ENCODE results near the gene ABCA7. TPM values are rescaled to one million over a fixed set of nuclear protein-coding genes. Genes with fewer than 3 reads are reported as not detected.

Gene ABCA7
- total and polyA plus RNA-seq, 2 of the 13 experiments (the other 11 are each of a cell fraction or from before 2014, with no cell fraction given): 4.4 to 32.4 TPM

DNA sequence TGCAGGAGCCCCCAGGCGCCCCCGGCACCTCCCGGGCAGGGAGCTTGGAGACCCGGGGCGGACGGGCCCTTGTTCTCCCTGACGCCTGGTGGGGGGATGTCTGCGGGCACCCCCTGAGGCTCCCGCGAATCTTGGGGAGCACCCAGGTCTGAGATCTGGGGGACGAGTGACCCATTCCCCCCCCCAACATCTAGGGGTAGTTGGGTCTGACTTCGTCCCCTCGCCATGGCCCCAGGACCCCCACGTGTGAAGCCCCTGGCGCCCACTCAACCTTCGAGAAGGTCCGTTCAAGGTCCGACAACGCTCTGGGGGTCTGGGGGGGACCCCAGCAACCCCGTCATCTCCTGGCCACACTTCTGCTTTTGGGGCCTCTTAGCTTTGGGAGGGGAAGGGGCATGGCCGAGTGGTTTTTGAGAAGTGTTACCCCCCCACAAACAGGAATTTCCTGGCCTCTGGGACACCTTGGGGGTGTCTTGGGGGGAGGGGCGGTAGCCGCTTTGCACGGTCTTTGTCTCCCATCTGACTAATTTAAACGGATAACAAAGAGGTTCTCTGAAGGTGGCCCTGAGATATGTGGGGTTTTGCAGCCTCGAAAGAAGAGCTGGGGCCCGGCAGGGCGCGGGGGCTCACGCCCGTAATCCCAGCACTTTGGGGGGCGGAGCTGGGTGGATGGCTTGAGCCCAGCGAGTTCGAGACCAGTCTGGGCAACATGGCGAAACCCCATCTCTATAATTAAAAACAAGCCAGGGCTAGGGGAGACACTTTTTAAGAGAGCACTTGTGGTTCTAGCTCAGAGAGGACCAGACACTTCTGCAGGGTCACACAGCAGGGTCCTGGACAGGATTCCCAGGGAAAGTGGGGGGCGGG is 12.9 kb upstream of the ABCA7 start (continued):
- TF ChIP-seq KDM5B (CRISPR knock-in tag; IDR thresholded peaks at IDR 0.05; ENCODE audit: borderline replicate concordance) (no peak), SIN3B (IDR thresholded peaks at IDR 0.05; ENCODE audit: low read length) (no peak), NFYB (CRISPR knock-in tag; IDR thresholded peaks at IDR 0.05) (no peak), NCOA5 (CRISPR knock-in tag; IDR thresholded peaks at IDR 0.05) (no peak), ZNF501 (CRISPR knock-in tag; IDR thresholded peaks at IDR 0.05) (no peak), MTF1 (CRISPR knock-in tag; IDR thresholded peaks at IDR 0.05) (no peak), MED8 (CRISPR knock-in tag; IDR thresholded peaks at IDR 0.05; ENCODE audit: insufficient replicate concordance) (peak; percentile 56), HMG20B (CRISPR knock-in tag; conservative IDR thresholded peaks at IDR 0.05) (0 out of 2 replicates have a peak, but pooled peaks have one; percentile 17), ZFP1 (CRISPR knock-in tag; IDR thresholded peaks at IDR 0.05) (no peak), ZBTB7B (CRISPR knock-in tag; IDR thresholded peaks at IDR 0.05) (peak; percentile 42; the same call in 1 of the 2 replicates), HNRNPLL (IDR thresholded peaks at IDR 0.05; ENCODE audit: low read depth, low read length, poor library complexity, severe bottlenecking) (peak; percentile 29), ZNF543 (CRISPR knock-in tag; IDR thresholded peaks at IDR 0.05) (no peak), ZNF773 (CRISPR knock-in tag; IDR thresholded peaks at IDR 0.05; ENCODE audit: borderline replicate concordance) (no peak), KAT2B (IDR thresholded peaks at IDR 0.05; ENCODE audit: borderline replicate concordance, low read depth, low read length) (no peak), GATAD2A (CRISPR knock-in tag; IDR thresholded peaks at IDR 0.05) (no peak), ZNF782 (CRISPR knock-in tag; IDR thresholded peaks at IDR 0.05; ENCODE audit: borderline replicate concordance) (no peak), ZNF17 (CRISPR knock-in tag; IDR thresholded peaks at IDR 0.05) (no peak), TGIF2 (CRISPR knock-in tag; IDR thresholded peaks at IDR 0.05) (no peak), KDM6A (CRISPR knock-in tag; IDR thresholded peaks at IDR 0.05; ENCODE audit: low read depth) (no peak), ZNF550 (CRISPR knock-in tag; IDR thresholded peaks at IDR 0.05; ENCODE audit: borderline replicate concordance) (no peak), ZSCAN22 (CRISPR knock-in tag; IDR thresholded peaks at IDR 0.05) (no peak), ZNF431 (CRISPR knock-in tag; IDR thresholded peaks at IDR 0.05; ENCODE audit: borderline replicate concordance, low read depth) (no peak), ZNF496 (CRISPR knock-in tag; IDR thresholded peaks at IDR 0.05; ENCODE audit: insufficient replicate concordance) (no peak), ZNF619 (CRISPR knock-in tag; IDR thresholded peaks at IDR 0.05) (no peak), ZNF615 (CRISPR knock-in tag; IDR thresholded peaks at IDR 0.05; ENCODE audit: borderline replicate concordance) (no peak), TCF12 (IDR thresholded peaks at IDR 0.05) (no peak), TCF12 (CRISPR knock-in tag; IDR thresholded peaks at IDR 0.05) (no peak)
- TF ChIP-seq, protein P1, sequence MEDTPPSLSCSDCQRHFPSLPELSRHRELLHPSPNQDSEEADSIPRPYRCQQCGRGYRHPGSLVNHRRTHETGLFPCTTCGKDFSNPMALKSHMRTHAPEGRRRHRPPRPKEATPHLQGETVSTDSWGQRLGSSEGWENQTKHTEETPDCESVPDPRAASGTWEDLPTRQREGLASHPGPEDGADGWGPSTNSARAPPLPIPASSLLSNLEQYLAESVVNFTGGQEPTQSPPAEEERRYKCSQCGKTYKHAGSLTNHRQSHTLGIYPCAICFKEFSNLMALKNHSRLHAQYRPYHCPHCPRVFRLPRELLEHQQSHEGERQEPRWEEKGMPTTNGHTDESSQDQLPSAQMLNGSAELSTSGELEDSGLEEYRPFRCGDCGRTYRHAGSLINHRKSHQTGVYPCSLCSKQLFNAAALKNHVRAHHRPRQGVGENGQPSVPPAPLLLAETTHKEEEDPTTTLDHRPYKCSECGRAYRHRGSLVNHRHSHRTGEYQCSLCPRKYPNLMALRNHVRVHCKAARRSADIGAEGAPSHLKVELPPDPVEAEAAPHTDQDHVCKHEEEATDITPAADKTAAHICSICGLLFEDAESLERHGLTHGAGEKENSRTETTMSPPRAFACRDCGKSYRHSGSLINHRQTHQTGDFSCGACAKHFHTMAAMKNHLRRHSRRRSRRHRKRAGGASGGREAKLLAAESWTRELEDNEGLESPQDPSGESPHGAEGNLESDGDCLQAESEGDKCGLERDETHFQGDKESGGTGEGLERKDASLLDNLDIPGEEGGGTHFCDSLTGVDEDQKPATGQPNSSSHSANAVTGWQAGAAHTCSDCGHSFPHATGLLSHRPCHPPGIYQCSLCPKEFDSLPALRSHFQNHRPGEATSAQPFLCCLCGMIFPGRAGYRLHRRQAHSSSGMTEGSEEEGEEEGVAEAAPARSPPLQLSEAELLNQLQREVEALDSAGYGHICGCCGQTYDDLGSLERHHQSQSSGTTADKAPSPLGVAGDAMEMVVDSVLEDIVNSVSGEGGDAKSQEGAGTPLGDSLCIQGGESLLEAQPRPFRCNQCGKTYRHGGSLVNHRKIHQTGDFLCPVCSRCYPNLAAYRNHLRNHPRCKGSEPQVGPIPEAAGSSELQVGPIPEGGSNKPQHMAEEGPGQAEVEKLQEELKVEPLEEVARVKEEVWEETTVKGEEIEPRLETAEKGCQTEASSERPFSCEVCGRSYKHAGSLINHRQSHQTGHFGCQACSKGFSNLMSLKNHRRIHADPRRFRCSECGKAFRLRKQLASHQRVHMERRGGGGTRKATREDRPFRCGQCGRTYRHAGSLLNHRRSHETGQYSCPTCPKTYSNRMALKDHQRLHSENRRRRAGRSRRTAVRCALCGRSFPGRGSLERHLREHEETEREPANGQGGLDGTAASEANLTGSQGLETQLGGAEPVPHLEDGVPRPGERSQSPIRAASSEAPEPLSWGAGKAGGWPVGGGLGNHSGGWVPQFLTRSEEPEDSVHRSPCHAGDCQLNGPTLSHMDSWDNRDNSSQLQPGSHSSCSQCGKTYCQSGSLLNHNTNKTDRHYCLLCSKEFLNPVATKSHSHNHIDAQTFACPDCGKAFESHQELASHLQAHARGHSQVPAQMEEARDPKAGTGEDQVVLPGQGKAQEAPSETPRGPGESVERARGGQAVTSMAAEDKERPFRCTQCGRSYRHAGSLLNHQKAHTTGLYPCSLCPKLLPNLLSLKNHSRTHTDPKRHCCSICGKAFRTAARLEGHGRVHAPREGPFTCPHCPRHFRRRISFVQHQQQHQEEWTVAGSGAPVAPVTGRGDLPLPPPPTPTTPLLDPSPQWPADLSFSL (CRISPR knock-in tag; IDR thresholded peaks at IDR 0.05): no peak

All from HepG2 (cell line).